ENCODE data around the gene HM13. TPM values are rescaled to one million over a fixed set of nuclear protein-coding genes. Genes with fewer than 3 reads are reported as not detected.

Gene HM13
- total and polyA plus RNA-seq, 2 of the 4 experiments (the other 2 are of a cell fraction) = 53.2 to 203 TPM

DNA sequence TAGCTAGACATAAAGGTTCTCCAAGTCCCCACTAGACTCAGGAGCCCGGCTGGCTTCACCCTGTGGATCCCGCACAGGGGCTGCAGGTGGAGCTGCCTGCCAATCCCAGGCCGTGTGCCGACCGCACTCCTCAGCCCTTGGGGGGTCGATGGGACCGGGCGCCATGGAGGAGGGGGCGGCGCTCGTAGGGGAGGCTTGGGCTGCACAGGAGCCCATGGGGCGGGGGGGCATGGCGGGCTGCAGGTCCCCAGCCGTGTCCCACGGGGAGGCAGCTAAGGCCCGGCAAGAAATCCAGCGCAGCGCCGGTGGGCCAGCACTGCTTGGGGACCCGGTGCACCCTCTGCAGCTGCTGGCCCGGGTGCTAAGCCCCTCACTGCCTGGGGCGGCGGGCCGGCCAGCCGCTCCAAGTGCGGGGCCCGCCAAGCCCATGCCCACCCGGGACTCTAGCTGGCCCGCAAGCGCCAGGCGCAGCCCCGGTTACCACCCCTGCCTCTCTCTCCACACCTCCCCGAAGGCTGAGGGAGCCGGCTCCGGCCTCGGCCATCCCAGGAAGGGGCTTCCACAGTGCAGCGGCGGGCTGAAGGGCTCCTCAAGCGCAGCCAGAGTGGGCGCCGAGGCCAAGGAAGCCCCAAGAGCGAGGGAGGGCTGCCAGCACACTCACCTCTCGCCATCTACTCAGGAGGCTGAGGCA lies 64.4 kb downstream of the HM13 start:
- no TSS peak for BruUV-seq (replicated peaks)
- H3K36me3 ChIP-seq (ENCODE audit: control insufficient read depth, insufficient read depth, low read length) = no peaks in the 10 kb centered on the region
- POLR2A ChIA-PET (ENCODE audit: unreplicated experiment) = interaction anchor here (0.6 kb wide), 1 partner anchor 8 kb away, joined by 5 read pairs; no protein-coding TSS in a partner anchor

More for the DNA sequence above, 64.4 kb downstream of the HM13 start:
- TF ChIP-seq BHLHE40 (IDR thresholded peaks at IDR 0.05; ENCODE audit: low read depth, low read length) (no peak), RFX5 (IDR thresholded peaks at IDR 0.05; ENCODE audit: low read depth, low read length) (no peak), CEBPB (IDR thresholded peaks at IDR 0.05; ENCODE audit: low read depth, low read length) (no peak)
- H3K27me3 ChIP-seq (ENCODE audit: control insufficient read depth, insufficient read depth, low read length) = no peaks in the 10 kb centered on the region
- H3K4me3 ChIP-seq (ENCODE audit: insufficient read depth, low read depth, low read length) = no peak overlapping the region
- H3K56ac ChIP-seq (ENCODE audit: extremely low read depth, insufficient read depth, low read length) = no peak overlapping the region
- dilution Hi-C loops (cut with HindIII; ENCODE audit: low sequenced_read_pairs, unreplicated experiment) = no loop called here
- in situ Hi-C loops (cut with MboI; ENCODE audit: low sequenced_read_pairs) = no loop called here
- no peak overlapping the region for H2AK5ac ChIP-seq (ENCODE audit: low read depth, low read length)
- H2AK9ac ChIP-seq (replicated peaks; ENCODE audit: low read depth, low read length, poor library complexity) = no peak overlapping the region
- no peaks in the 10 kb centered on the region for H4K20me1 ChIP-seq (ENCODE audit: insufficient read depth, low read length)
- WGBS, 2 experiments (ENCODE audit: extremely low coverage in 2 of 2, insufficient read length in 1 of 2) = 93% methylated on average over 10 of the region's 43 CpGs; no CpG with 5 or more reads in 1 of the 2 experiments
- H4K8ac ChIP-seq (ENCODE audit: low read depth in 2 of 2, low read length in 2 of 2) = no peak overlapping the region
- CTCF ChIA-PET = no interaction called here
- H3K27ac ChIP-seq (ENCODE audit: insufficient read depth, low read length) = no peak overlapping the region
- DNase-seq (no peak), ATAC-seq (ENCODE audit: low read depth) (no peak)
- no peaks in the 10 kb centered on the region for H3K9me3 ChIP-seq (ENCODE audit: control insufficient read depth, insufficient read depth, low read length)
- H3K14ac ChIP-seq (replicated peaks; ENCODE audit: low read depth, low read length) = no peak overlapping the region
- H2AFZ ChIP-seq (replicated peaks; ENCODE audit: low read length, poor library complexity) = no peak overlapping the region
- H3K23ac ChIP-seq (ENCODE audit: low read depth, low read length) = no peak overlapping the region
- H2BK120ac ChIP-seq (ENCODE audit: low read depth, low read length) = no peak overlapping the region
- H2BK15ac ChIP-seq (ENCODE audit: low read depth, low read length) = no peak overlapping the region
- H3K79me1 ChIP-seq (ENCODE audit: low read depth in 1 of 2, low read length in 2 of 2) = peaks cover 1 to 4% of the 10 kb centered on the region in 2 experiments; a peak in 2 of 4 replicates
- no peak overlapping the region for H3K18ac ChIP-seq (ENCODE audit: low read depth, low read length)
- H3K9ac ChIP-seq (ENCODE audit: low read depth, low read length) = no peak overlapping the region
- no peak overlapping the region for H2BK5ac ChIP-seq (ENCODE audit: low read depth, low read length, poor library complexity, severe bottlenecking)
- H2BK20ac ChIP-seq (ENCODE audit: low read depth, low read length) = no peak overlapping the region
- no peak overlapping the region for H4K5ac ChIP-seq (ENCODE audit: low read depth, low read length)
- peaks cover 3% of the 10 kb centered on the region for H3K4me1 ChIP-seq (ENCODE audit: control insufficient read depth, insufficient read depth, low read length)
- peaks cover 3% of the 10 kb centered on the region; the same call in 1 of the 2 replicates for H3K9me1 ChIP-seq (ENCODE audit: insufficient read depth, low read length)
- H3K4me2 ChIP-seq (ENCODE audit: low read depth, low read length) = no peak overlapping the region
- H4K91ac ChIP-seq (ENCODE audit: insufficient read depth, low read depth, low read length) = no peak overlapping the region
- intact Hi-C loops (cut with micrococcal nuclease) = no loop called here
- H3K4ac ChIP-seq (ENCODE audit: low read depth, low read length) = no peak overlapping the region

Data from IMR-90 (cell line).